ENCODE results near the gene SEZ6.

DNA sequence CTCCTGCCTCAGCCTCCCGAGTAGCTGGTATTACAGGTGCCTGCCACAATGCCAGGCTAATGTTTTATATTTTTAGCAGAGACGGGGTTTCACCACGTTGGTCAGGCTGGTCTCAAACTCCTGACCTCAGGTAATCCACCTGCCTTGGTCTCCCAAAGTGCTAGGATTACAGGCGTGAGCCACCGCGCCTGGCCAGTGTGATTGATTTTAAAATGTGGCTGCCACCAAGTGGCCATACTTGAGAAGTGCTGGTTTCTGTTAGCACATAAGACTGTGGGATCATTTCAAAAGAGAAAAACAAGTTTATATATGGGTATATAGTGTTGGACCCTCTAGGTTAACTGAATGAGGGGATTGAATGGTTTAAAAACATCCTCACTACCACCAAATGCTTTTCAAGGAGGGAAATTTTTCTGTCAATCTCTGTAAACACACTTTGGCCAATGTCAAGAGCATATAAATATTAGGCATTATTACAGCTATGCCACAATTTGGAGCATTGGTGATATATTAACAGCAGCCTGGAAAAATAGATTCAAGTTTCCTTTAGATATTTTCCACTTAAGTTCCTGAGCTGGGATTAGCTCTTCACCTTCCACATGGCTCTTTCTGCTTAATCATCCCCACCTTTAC, 89.4 kb downstream of the SEZ6 start:
- TF ChIP-seq, protein P1, sequence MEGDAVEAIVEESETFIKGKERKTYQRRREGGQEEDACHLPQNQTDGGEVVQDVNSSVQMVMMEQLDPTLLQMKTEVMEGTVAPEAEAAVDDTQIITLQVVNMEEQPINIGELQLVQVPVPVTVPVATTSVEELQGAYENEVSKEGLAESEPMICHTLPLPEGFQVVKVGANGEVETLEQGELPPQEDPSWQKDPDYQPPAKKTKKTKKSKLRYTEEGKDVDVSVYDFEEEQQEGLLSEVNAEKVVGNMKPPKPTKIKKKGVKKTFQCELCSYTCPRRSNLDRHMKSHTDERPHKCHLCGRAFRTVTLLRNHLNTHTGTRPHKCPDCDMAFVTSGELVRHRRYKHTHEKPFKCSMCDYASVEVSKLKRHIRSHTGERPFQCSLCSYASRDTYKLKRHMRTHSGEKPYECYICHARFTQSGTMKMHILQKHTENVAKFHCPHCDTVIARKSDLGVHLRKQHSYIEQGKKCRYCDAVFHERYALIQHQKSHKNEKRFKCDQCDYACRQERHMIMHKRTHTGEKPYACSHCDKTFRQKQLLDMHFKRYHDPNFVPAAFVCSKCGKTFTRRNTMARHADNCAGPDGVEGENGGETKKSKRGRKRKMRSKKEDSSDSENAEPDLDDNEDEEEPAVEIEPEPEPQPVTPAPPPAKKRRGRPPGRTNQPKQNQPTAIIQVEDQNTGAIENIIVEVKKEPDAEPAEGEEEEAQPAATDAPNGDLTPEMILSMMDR (IDR thresholded peaks at IDR 0.05), result peak; percentile 47 to 71 (median 64)
- TF ChIP-seq POLR2A (IDR thresholded peaks at IDR 0.05) (no peak), EP300 (IDR thresholded peaks at IDR 0.05) (no peak), POLR2AphosphoS5 (IDR thresholded peaks at IDR 0.05) (no peak)
